ENCODE measurements around the gene CIDEB. TPM values are rescaled to one million over a fixed set of nuclear protein-coding genes. Genes with fewer than 3 reads are reported as not detected.

Gene CIDEB
- polyA plus RNA-seq, 3 donors, result 36.4 to 126 (median 63.8) TPM

DNA sequence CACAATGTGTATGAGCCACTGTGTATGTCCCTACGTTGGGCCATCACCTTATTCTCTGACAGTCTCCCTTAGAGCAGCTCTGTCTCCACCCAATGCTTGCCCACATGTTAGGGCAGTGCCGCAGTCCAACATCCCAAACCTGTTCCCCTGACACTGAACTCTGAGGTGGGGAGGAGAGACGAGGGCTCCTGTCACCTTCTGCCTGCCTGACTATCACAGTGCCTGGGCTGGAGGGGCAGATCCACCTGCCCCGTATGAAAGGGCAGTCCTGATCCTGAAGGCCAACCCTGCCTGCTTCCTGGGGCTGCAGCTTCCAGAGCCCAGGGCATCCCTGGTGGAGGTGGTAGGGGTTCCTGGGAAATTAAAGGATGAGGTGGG, 47.0 kb downstream of the CIDEB start:
- Mint-ChIP-seq H3K27ac (peak overlapping the region in 2 of 7 donors; percentile 4 to 70), H3K36me3 (peaks cover 64 to 81% of the 10 kb centered on the region in 2 donors), H3K4me1 (no peaks in the 10 kb centered on the region), H3K9me3 (no peaks in the 10 kb centered on the region), H3K4me3 (no peak overlapping the region), H3K27me3 (ENCODE audit: low read depth in 3 of 3) (peaks cover 0 to 2% (median 1%) of the 10 kb centered on the region in 3 donors)
- Histone ChIP-seq H3K27me3 (ENCODE audit: control insufficient read depth in 2 of 2, insufficient read depth in 2 of 2, low read length in 2 of 2) (no peaks in the 10 kb centered on the region), H3K4me3 (replicated peaks in 1 of 3; ENCODE audit: low read depth in 2 of 3, low read length in 3 of 3) (no peak overlapping the region), H3K36me3 (replicated peaks in 1 of 2; ENCODE audit: control insufficient read depth in 1 of 2, insufficient read depth in 2 of 2, low read length in 2 of 2) (peaks cover 39 to 80% of the 10 kb centered on the region in 2 donors), H2AFZ (ENCODE audit: insufficient read depth, low read depth, low read length, poor library complexity, severe bottlenecking) (no peak overlapping the region), H3K79me2 (ENCODE audit: insufficient read depth, low read length) (no peaks in the 10 kb centered on the region), H3K9ac (ENCODE audit: insufficient read depth, low read length, poor library complexity, severe bottlenecking) (no peak overlapping the region), H3K4me2 (replicated peaks; ENCODE audit: extremely low read depth, low read length, poor library complexity, severe bottlenecking) (no peak overlapping the region), H3K4me1 (ENCODE audit: control insufficient read depth in 1 of 2, insufficient read depth in 2 of 2, low read length in 2 of 2) (no peaks in the 10 kb centered on the region), H3K27ac (ENCODE audit: low read depth in 1 of 2, low read length in 2 of 2) (no peak overlapping the region), H4K20me1 (ENCODE audit: insufficient read depth, low read length) (no peaks in the 10 kb centered on the region), H3K9me3 (replicated peaks in 1 of 2; ENCODE audit: control insufficient read depth in 1 of 2, insufficient read depth in 1 of 2, low read length in 2 of 2) (no peaks in the 10 kb centered on the region)
- intact Hi-C loops (cut with micrococcal nuclease), result no loop called here
- WGBS (ENCODE audit: insufficient coverage), result 80% methylated on average over 1 of the region's 4 CpGs
- DNase-seq, result no peak
- TF ChIP-seq, protein P1, sequence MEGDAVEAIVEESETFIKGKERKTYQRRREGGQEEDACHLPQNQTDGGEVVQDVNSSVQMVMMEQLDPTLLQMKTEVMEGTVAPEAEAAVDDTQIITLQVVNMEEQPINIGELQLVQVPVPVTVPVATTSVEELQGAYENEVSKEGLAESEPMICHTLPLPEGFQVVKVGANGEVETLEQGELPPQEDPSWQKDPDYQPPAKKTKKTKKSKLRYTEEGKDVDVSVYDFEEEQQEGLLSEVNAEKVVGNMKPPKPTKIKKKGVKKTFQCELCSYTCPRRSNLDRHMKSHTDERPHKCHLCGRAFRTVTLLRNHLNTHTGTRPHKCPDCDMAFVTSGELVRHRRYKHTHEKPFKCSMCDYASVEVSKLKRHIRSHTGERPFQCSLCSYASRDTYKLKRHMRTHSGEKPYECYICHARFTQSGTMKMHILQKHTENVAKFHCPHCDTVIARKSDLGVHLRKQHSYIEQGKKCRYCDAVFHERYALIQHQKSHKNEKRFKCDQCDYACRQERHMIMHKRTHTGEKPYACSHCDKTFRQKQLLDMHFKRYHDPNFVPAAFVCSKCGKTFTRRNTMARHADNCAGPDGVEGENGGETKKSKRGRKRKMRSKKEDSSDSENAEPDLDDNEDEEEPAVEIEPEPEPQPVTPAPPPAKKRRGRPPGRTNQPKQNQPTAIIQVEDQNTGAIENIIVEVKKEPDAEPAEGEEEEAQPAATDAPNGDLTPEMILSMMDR (IDR thresholded peaks at IDR 0.05), result no peak

DNA sequence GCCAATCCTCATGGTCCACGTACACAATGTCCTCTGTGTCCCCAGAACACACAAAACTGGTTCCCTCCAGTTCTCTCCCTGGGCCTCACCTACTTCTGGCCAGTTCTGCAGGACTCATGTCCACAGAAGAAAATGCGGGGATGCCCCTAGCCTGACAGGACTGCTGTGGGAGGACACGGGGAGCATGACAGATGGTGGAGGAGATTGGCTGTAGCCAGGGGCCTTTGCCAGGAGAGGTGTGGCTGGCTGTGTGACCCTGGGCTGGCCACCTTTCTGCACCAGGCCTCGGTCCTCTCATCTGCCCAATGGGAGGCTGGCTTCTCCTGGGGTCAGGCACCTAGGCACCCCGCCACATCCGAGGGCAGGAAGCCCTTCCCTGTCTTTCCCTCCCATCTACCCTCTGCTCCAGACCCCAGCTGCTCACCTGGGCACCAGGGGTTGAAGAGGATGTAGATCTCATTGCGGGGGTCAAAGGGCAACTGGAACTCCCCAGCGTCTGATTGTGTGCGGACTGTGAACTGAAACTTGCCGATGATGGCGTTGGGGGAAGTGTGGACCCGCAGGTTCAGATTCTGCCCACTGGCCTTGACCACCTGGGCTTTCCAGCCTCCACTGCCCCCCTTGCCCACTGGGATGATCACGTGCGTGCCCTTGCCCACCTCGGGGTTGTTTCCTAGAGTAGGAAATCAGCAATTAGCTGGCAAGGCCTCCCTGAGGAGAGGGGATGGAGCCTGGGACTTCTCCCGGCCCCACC, 47.6 kb downstream of the CIDEB start:
- WGBS (ENCODE audit: insufficient coverage), result 94% methylated on average over 10 of the region's 16 CpGs
- DNase-seq, result no peak

More for the DNA sequence above, 47.6 kb downstream of the CIDEB start:
- Mint-ChIP-seq H3K9me3 (no peaks in the 10 kb centered on the region), H3K4me1 (no peaks in the 10 kb centered on the region), H3K4me3 (no peak overlapping the region), H3K27me3 (ENCODE audit: low read depth in 3 of 3) (peaks cover 0 to 2% (median 1%) of the 10 kb centered on the region in 3 donors), H3K36me3 (peaks cover 67 to 81% of the 10 kb centered on the region in 2 donors), H3K27ac (no peak overlapping the region)
- no peak overlapping the region for H3K4me2 ChIP-seq (replicated peaks; ENCODE audit: extremely low read depth, low read length, poor library complexity, severe bottlenecking)
- H3K4me1 ChIP-seq (ENCODE audit: control insufficient read depth in 1 of 2, insufficient read depth in 2 of 2, low read length in 2 of 2), result no peaks in the 10 kb centered on the region
- no peaks in the 10 kb centered on the region for H4K20me1 ChIP-seq (ENCODE audit: insufficient read depth, low read length)
- TF ChIP-seq, protein P1 (IDR thresholded peaks at IDR 0.05), result no peak
- H2AFZ ChIP-seq (ENCODE audit: insufficient read depth, low read depth, low read length, poor library complexity, severe bottlenecking), result no peak overlapping the region
- peaks cover 39 to 80% of the 10 kb centered on the region in 2 donors for H3K36me3 ChIP-seq (replicated peaks in 1 of 2; ENCODE audit: control insufficient read depth in 1 of 2, insufficient read depth in 2 of 2, low read length in 2 of 2)
- intact Hi-C loops (cut with micrococcal nuclease), result no loop called here
- no peak overlapping the region for H3K4me3 ChIP-seq (replicated peaks in 1 of 3; ENCODE audit: low read depth in 2 of 3, low read length in 3 of 3)
- no peak overlapping the region for H3K27ac ChIP-seq (ENCODE audit: low read depth in 1 of 2, low read length in 2 of 2)
- H3K27me3 ChIP-seq (ENCODE audit: control insufficient read depth in 2 of 2, insufficient read depth in 2 of 2, low read length in 2 of 2), result no peaks in the 10 kb centered on the region
- no peak overlapping the region for H3K9ac ChIP-seq (ENCODE audit: insufficient read depth, low read length, poor library complexity, severe bottlenecking)
- no peaks in the 10 kb centered on the region for H3K79me2 ChIP-seq (ENCODE audit: insufficient read depth, low read length)
- H3K9me3 ChIP-seq (replicated peaks in 1 of 2; ENCODE audit: control insufficient read depth in 1 of 2, insufficient read depth in 1 of 2, low read length in 2 of 2), result no peaks in the 10 kb centered on the region
